GM03348 (cell line): ENCODE data around the gene CDK18.

Experiments
- DNase-seq: peaks from one replicate; pipeline ENCODE4 v3.0.0; 2012; ENCODE audit warnings: low spot score

Gene CDK18

GRCh38 chr1:205570796-205571537 lies 66.5 kb downstream of the CDK18 start:
- DNase-seq, result no peak

- no peak for DNase-seq
Measured at GRCh38 chr1:205571747-205572146, 67.3 kb downstream of the CDK18 start.

GRCh38 chr1:205572421-205572820 lies 68.0 kb downstream of the CDK18 start:
- no peak for DNase-seq

- DNase-seq, result no peak
Measured at GRCh38 chr1:205575294-205575885, 70.9 kb downstream of the CDK18 start.

GRCh38 chr1:205576011-205576410 lies 71.5 kb downstream of the CDK18 start:
- no peak for DNase-seq

- DNase-seq, result no peak
Measured at GRCh38 chr1:205576805-205577761, 72.6 kb downstream of the CDK18 start.

- no peak for DNase-seq
Measured at GRCh38 chr1:205577874-205578658, 73.6 kb downstream of the CDK18 start.

- DNase-seq, result no peak
Measured at GRCh38 chr1:205578780-205579571, 74.5 kb downstream of the CDK18 start.

GRCh38 chr1:205579711-205580110 lies 75.2 kb downstream of the CDK18 start:
- no peak for DNase-seq

GRCh38 chr1:205580140-205580922 lies 75.9 kb downstream of the CDK18 start:
- DNase-seq, result no peak

GRCh38 chr1:205580923-205581180 lies 76.4 kb downstream of the CDK18 start:
- no peak for DNase-seq

- DNase-seq, result no peak
Measured at GRCh38 chr1:205581321-205581980, 77.0 kb downstream of the CDK18 start.

GRCh38 chr1:205582046-205582445 lies 77.6 kb downstream of the CDK18 start:
- DNase-seq, result no peak
